ENCODE measurements around the gene CCNY. TPM values are rescaled to one million over a fixed set of nuclear protein-coding genes. Genes with fewer than 3 reads are reported as not detected.

CCNY gene
- total RNA-seq, 2 experiments from 2014 or later, result 64.9 to 66.9 TPM

DNA sequence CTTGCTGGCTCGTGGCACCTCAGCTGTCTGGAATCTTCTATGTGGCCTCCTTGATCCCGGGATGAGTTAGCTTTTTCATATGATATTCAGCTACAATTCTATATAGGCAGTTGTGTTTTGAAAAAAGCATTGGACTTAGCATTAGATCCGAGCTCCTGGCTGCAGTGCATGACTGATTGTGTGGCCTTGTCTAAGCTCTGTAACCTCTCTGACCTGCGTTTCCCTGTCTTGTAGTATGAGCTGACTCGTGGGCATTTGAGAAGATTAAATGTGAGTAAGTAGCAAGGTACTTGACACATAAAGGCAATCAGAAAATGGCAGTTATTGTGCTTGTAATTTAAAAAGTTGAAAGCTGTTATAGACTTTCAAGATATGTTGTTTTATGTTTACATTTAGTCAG lies 85.9 kb downstream of the CCNY start:
- Histone ChIP-seq H3K4me3 (ENCODE audit: low read length) (no peak overlapping the region), H3K9me3 (ENCODE audit: control insufficient read depth in 1 of 2, insufficient read depth in 1 of 2, low read length in 2 of 2) (no peaks in the 10 kb centered on the region), H3K27me3 (ENCODE audit: control insufficient read depth in 1 of 2, insufficient read depth in 2 of 2, low read length in 2 of 2) (no peaks in the 10 kb centered on the region), H3K27ac (ENCODE audit: low read depth in 1 of 2, low read length in 2 of 2) (no peak overlapping the region), H3K36me3 (ENCODE audit: insufficient read depth, low read length) (no peaks in the 10 kb centered on the region), H3K4me1 (ENCODE audit: insufficient read depth, low read length) (peaks cover 13% of the 10 kb centered on the region)
- intact Hi-C loops (cut with DNase I, micrococcal nuclease), result no loop called here
- ATAC-seq (ENCODE audit: poor library complexity) (no peak), DNase-seq (no peak)
- H3K4me3 Mint-ChIP-seq, result no peak overlapping the region
- H3K4me1 Mint-ChIP-seq (ENCODE audit: low read depth), result peaks cover 86% of the 10 kb centered on the region
- H3K27ac Mint-ChIP-seq, result no peak overlapping the region
- no peaks in the 10 kb centered on the region for H3K9me3 Mint-ChIP-seq
- ChIA-PET CTCF (interaction anchor here (0.7 kb wide), 1 partner anchor 10 kb away, joined by 3 read pairs; no protein-coding TSS in a partner anchor), POLR2A (no interaction called here)
- H3K27me3 Mint-ChIP-seq, result no peaks in the 10 kb centered on the region
- TF ChIP-seq, protein P1, sequence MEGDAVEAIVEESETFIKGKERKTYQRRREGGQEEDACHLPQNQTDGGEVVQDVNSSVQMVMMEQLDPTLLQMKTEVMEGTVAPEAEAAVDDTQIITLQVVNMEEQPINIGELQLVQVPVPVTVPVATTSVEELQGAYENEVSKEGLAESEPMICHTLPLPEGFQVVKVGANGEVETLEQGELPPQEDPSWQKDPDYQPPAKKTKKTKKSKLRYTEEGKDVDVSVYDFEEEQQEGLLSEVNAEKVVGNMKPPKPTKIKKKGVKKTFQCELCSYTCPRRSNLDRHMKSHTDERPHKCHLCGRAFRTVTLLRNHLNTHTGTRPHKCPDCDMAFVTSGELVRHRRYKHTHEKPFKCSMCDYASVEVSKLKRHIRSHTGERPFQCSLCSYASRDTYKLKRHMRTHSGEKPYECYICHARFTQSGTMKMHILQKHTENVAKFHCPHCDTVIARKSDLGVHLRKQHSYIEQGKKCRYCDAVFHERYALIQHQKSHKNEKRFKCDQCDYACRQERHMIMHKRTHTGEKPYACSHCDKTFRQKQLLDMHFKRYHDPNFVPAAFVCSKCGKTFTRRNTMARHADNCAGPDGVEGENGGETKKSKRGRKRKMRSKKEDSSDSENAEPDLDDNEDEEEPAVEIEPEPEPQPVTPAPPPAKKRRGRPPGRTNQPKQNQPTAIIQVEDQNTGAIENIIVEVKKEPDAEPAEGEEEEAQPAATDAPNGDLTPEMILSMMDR (IDR thresholded peaks at IDR 0.05), result no peak
- peaks cover 25% of the 10 kb centered on the region for H3K36me3 Mint-ChIP-seq (ENCODE audit: low read depth)

DNA sequence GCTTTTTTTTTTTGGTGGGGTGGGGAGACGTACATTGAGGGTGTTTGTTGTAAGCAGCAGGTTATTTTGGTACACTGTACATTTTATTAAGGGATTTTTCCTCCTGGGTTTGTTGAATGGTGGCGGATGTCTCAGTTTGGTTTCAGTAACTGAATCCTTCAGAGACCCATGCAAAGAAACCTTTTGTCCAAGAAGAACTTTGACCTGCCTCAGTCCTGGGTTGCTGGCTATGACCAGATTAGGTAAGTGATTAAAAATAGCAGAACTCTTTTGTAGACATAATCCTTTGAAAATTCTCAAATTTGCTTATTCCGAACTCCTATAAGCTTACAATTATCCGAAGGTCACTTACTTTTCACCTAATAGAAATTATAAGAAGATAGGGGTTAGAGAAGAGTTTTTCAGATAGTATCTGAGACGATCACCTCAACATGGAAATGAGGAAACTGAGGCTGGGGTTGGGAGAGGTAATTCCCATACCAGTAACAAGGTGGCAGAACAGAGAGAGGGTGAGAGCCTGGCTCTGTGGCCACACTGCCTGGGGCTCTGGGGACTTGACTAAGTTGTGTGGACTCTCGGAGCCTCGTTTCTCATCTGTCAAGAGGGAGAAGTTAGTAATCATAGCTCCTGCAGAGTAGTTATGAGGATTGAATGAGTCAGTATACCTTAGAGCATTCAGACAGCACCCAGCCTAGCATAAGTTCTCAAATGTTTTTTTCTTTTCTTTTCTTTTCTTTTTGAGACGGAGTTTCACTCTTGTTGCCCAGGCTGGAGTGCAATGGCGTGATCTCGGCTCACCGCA lies 87.4 kb downstream of the CCNY start:
- Mint-ChIP-seq H3K9me3 (no peaks in the 10 kb centered on the region), H3K36me3 (ENCODE audit: low read depth) (peaks cover 33% of the 10 kb centered on the region), H3K4me3 (no peak overlapping the region), H3K27me3 (no peaks in the 10 kb centered on the region), H3K4me1 (ENCODE audit: low read depth) (peaks cover 86% of the 10 kb centered on the region), H3K27ac (no peak overlapping the region)
- no peak overlapping the region for H3K27ac ChIP-seq (ENCODE audit: low read depth in 1 of 2, low read length in 2 of 2)
- DNase-seq (no peak), ATAC-seq (ENCODE audit: poor library complexity) (no peak)
- no peak overlapping the region for H3K4me3 ChIP-seq (ENCODE audit: low read length)
- no peaks in the 10 kb centered on the region for H3K36me3 ChIP-seq (ENCODE audit: insufficient read depth, low read length)
- CTCF ChIA-PET, result interaction anchor here (0.7 kb wide), 1 partner anchor 100 kb away, joined by 5 read pairs; no protein-coding TSS in a partner anchor
- no peaks in the 10 kb centered on the region for H3K9me3 ChIP-seq (ENCODE audit: control insufficient read depth in 1 of 2, insufficient read depth in 1 of 2, low read length in 2 of 2)
- intact Hi-C loops (cut with DNase I, micrococcal nuclease), result no loop called here
- peaks cover 17% of the 10 kb centered on the region for H3K4me1 ChIP-seq (ENCODE audit: insufficient read depth, low read length)
- TF ChIP-seq, protein P1 (IDR thresholded peaks at IDR 0.05), result no peak
- H3K27me3 ChIP-seq (ENCODE audit: control insufficient read depth in 1 of 2, insufficient read depth in 2 of 2, low read length in 2 of 2), result no peaks in the 10 kb centered on the region
- POLR2A ChIA-PET, result no interaction called here

DNA sequence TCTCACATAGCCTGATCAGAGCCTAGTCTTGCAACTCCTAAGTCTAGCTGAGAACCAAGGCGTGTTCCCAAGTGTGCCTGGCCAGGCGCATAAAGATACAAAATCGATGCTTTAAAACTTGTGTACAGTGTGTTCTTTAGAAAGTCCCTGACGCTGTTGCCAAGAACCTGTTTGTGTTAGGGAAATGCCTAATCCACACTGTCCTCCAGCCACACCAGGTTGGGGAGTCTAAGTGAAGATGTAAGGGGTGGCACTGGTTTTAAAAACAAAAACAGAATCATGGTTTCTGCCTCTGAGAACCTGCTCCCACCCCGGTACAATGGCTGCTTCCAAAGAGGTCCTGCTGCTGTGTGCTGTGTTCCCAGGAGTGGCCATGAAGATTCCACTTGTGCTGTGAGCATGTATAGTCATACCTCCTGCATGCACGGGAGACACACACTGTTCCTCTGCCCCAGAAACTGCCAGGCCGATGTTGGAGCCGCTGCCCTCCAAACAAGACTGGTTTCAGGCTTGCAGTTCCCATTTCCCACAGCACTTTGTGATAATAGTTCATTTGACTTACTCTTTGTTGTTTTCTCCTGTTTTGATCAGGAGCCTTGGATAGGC lies 88.5 kb downstream of the CCNY start:
- Histone ChIP-seq H3K27ac (ENCODE audit: low read depth in 1 of 2, low read length in 2 of 2) (no peak overlapping the region), H3K9me3 (ENCODE audit: control insufficient read depth in 1 of 2, insufficient read depth in 1 of 2, low read length in 2 of 2) (no peaks in the 10 kb centered on the region), H3K27me3 (ENCODE audit: control insufficient read depth in 1 of 2, insufficient read depth in 2 of 2, low read length in 2 of 2) (no peaks in the 10 kb centered on the region), H3K4me3 (ENCODE audit: low read length) (no peak overlapping the region), H3K4me1 (ENCODE audit: insufficient read depth, low read length) (peaks cover 17% of the 10 kb centered on the region), H3K36me3 (ENCODE audit: insufficient read depth, low read length) (no peaks in the 10 kb centered on the region)
- ChIA-PET POLR2A (no interaction called here), CTCF (no interaction called here)
- Mint-ChIP-seq H3K4me3 (no peak overlapping the region), H3K36me3 (ENCODE audit: low read depth) (peaks cover 34% of the 10 kb centered on the region), H3K4me1 (ENCODE audit: low read depth) (peaks cover 79% of the 10 kb centered on the region), H3K27ac (no peak overlapping the region), H3K27me3 (no peaks in the 10 kb centered on the region), H3K9me3 (no peaks in the 10 kb centered on the region)
- DNase-seq, result no peak
- no peak for ATAC-seq (ENCODE audit: poor library complexity)
- intact Hi-C loops (cut with DNase I, micrococcal nuclease), result no loop called here
- TF ChIP-seq, protein P1 (IDR thresholded peaks at IDR 0.05), result no peak
